Measurements from ENCODE around the gene GSK3B.

DNA sequence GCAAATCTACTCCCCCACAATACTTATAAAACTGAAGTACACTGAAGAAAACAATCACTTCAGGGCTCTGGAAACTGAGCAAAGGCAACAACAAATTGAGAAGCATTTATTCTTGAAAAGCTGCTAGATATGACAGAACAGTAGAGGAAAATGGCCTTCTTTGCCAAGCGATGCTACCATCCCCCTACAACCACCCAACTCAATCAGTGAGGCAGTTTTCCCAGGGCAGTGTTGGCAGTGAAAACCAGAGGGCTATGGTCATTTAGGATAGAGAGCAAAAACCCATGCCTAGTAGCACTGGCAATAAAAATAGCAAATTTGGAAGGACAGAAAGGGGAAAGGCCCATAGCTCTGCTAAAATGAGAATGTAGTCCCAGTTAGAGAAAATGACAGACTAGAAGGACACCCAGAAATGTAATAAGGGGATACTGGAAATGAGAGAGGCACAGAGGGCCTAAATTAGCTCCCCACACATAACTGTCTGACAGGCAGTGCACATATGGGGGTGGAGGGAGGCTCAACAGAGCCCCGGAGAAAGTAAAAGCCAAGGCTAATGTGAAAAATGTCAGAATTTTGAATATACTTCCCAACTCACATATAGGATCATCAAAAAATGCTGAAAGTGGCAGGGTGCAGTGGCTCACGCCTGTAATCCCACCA lies 143.5 kb downstream of the GSK3B start:
- TF ChIP-seq POLR2A (IDR thresholded peaks at IDR 0.05), result no peak
- TF ChIP-seq, protein P1, sequence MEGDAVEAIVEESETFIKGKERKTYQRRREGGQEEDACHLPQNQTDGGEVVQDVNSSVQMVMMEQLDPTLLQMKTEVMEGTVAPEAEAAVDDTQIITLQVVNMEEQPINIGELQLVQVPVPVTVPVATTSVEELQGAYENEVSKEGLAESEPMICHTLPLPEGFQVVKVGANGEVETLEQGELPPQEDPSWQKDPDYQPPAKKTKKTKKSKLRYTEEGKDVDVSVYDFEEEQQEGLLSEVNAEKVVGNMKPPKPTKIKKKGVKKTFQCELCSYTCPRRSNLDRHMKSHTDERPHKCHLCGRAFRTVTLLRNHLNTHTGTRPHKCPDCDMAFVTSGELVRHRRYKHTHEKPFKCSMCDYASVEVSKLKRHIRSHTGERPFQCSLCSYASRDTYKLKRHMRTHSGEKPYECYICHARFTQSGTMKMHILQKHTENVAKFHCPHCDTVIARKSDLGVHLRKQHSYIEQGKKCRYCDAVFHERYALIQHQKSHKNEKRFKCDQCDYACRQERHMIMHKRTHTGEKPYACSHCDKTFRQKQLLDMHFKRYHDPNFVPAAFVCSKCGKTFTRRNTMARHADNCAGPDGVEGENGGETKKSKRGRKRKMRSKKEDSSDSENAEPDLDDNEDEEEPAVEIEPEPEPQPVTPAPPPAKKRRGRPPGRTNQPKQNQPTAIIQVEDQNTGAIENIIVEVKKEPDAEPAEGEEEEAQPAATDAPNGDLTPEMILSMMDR (IDR thresholded peaks at IDR 0.05), result no peak

Measured in prostate gland (tissue), 2 donors.